Gastrocnemius medialis (tissue), 4 donors: Measurements from ENCODE around the gene OBP2A.

ENCODE experiments used
- CTCF ChIP-seq, 5 experiments: fragments of 450-650 bp in 3 of 5; fragments of 200-600 bp in 2 of 5; sonication (generic) in 2 of 5; IDR thresholded peaks in 4 of 5; conservative IDR thresholded peaks in 1 of 5; 1 replicate in 4 of 5; 2 replicates in 1 of 5; pipeline ENCODE4 v1.5.1; 2016 to 2019; ENCODE audit warnings: antibody characterized with exemption in 5 of 5, mild to moderate bottlenecking in 3 of 5, moderate library complexity in 3 of 5
- POLR2A ChIP-seq, 2 donors: fragments of 450-650 bp; IDR thresholded peaks; one replicate each; pipeline ENCODE4 v1.6.1; 2017; ENCODE audit warnings: antibody characterized with exemption in 2 of 2, mild to moderate bottlenecking in 2 of 2, moderate library complexity in 2 of 2

GRCh38 chr9:135565141-135565628 is 19.3 kb downstream of the OBP2A start:
- TF ChIP-seq CTCF (IDR thresholded peaks at IDR 0.05 in 4 of 5, conservative IDR thresholded peaks at IDR 0.05 in 1 of 5) (no peak), POLR2A (IDR thresholded peaks at IDR 0.05) (no peak)
